Erythroblast (primary cell): ENCODE measurements around the gene PIK3CG.

ENCODE experiments used
- GATA1 ChIP-seq: IDR thresholded peaks from 2 replicates; pipeline ENCODE4 v1.6.1; 2011; ENCODE audit warnings: low read depth, mild to moderate bottlenecking, control low read depth, low read length, moderate library complexity
- POLR2A ChIP-seq: IDR thresholded peaks from 2 replicates; pipeline ENCODE4 v1.6.1; 2011; ENCODE audit warnings: mild to moderate bottlenecking, low read length

- TF ChIP-seq POLR2A, result no peak
- no peak for TF ChIP-seq GATA1
Measured at GRCh38 chr7:106870528-106870927, 5.4 kb downstream of the PIK3CG start.
